NOMO-1 (cell line): ENCODE measurements around the gene ATP11A.

ENCODE experiments used
- DNase-seq, 2 experiments: peaks; one replicate each; lab custom pipeline; 2025; ENCODE audit not compliant: unreplicated experiment in 2 of 2; lab: John Stamatoyannopoulos, UW

The ATP11A gene

GRCh38 chr13:112756511-112756966, 66.7 kb downstream of the ATP11A start:
- no peak for DNase-seq

GRCh38 chr13:112756967-112757758, 67.3 kb downstream of the ATP11A start:
- DNase-seq, result no peak

GRCh38 chr13:112757759-112758086, 67.9 kb downstream of the ATP11A start:
- DNase-seq, result no peak

- DNase-seq, result no peak
Observed at GRCh38 chr13:112759053-112759452, 69.2 kb downstream of the ATP11A start.

GRCh38 chr13:112759827-112760226, 70.0 kb downstream of the ATP11A start:
- DNase-seq, result no peak

- DNase-seq, result no peak
Observed at GRCh38 chr13:112760435-112760834, 70.6 kb downstream of the ATP11A start.

GRCh38 chr13:112760931-112761330, 71.1 kb downstream of the ATP11A start:
- no peak for DNase-seq

GRCh38 chr13:112761701-112762689, 72.2 kb downstream of the ATP11A start:
- DNase-seq, result no peak

GRCh38 chr13:112762690-112763080, 72.8 kb downstream of the ATP11A start:
- no peak for DNase-seq

- DNase-seq, result no peak
Observed at GRCh38 chr13:112764028-112764427, 74.2 kb downstream of the ATP11A start.

GRCh38 chr13:112764864-112765561, 75.2 kb downstream of the ATP11A start:
- DNase-seq, result no peak

GRCh38 chr13:112765731-112766130, 75.9 kb downstream of the ATP11A start:
- DNase-seq, result no peak

GRCh38 chr13:112766336-112766735, 76.5 kb downstream of the ATP11A start:
- DNase-seq, result no peak

- peak; percentile 86 to 89 for DNase-seq
Observed at GRCh38 chr13:112767506-112768471, 78.0 kb downstream of the ATP11A start.

GRCh38 chr13:112768795-112769481, 79.1 kb downstream of the ATP11A start:
- DNase-seq, result no peak

- DNase-seq, result no peak
Observed at GRCh38 chr13:112769615-112770014, 79.8 kb downstream of the ATP11A start.

GRCh38 chr13:112770504-112770903, 80.7 kb downstream of the ATP11A start:
- DNase-seq, result no peak

GRCh38 chr13:112771139-112771876, 81.5 kb downstream of the ATP11A start:
- no peak for DNase-seq
